Peyer's patch (tissue), 4 donors: ENCODE data around the gene ADARB1.

Source experiments
- CTCF ChIP-seq, 6 experiments: fragments of 450-650 bp in 4 of 6; fragments of 200-600 bp in 2 of 6; sonication (generic) in 1 of 6; IDR thresholded peaks; one replicate each; pipeline ENCODE4 v1.5.1; 2017 to 2019; ENCODE audit warnings: antibody characterized with exemption in 6 of 6, mild to moderate bottlenecking in 3 of 6, moderate library complexity in 1 of 6
- POLR2A ChIP-seq, 2 donors: fragments of 450-650 bp; IDR thresholded peaks; one replicate each; pipeline ENCODE4 v1.5.1; 2017; ENCODE audit warnings: antibody characterized with exemption in 2 of 2, mild to moderate bottlenecking in 2 of 2, moderate library complexity in 2 of 2

- TF ChIP-seq CTCF (IDR thresholded peaks at IDR 0.05) (no peak), POLR2A (IDR thresholded peaks at IDR 0.05) (no peak)
These were observed 192.4 kb downstream of the ADARB1 start for GRCh38 chr21:45266518-45267389.
